K562 (cell line): Measurements from ENCODE around the gene ACER3. TPM values are rescaled to one million over a fixed set of nuclear protein-coding genes. Genes with fewer than 3 reads are reported as not detected.

ENCODE experiments used
- DEAF1 ChIP-seq: fragments of 450-650 bp; formaldehyde crosslinking; IDR thresholded peaks from 2 replicates; pipeline ENCODE4 v1.4.0; 2020; ENCODE audit warnings: mild to moderate bottlenecking, moderate library complexity
- E2F3 ChIP-seq: fragments of 250-450 bp; sonication (Bioruptor Pico); IDR thresholded peaks from 2 replicates; pipeline ENCODE4 v1.4.0; 2020; ENCODE audit warnings: mild to moderate bottlenecking
- ESRRB ChIP-seq: fragments of 250-450 bp; sonication (Bioruptor Pico); IDR thresholded peaks from 2 replicates; pipeline ENCODE4 v1.5.0; 2020; ENCODE audit warnings: mild to moderate bottlenecking, moderate library complexity, borderline replicate concordance
- HBP1 ChIP-seq: fragments of 450-650 bp; formaldehyde crosslinking; IDR thresholded peaks from 2 replicates; pipeline ENCODE4 v1.4.0; 2022; ENCODE audit warnings: missing genetic modification characterization
- NELFE ChIP-seq: IDR thresholded peaks from 2 replicates; pipeline ENCODE4 v1.6.1; 2011; ENCODE audit warnings: mild to moderate bottlenecking; ENCODE audit not compliant: insufficient read depth, insufficient read length
- PKNOX1 ChIP-seq: fragments of 450-650 bp; IDR thresholded peaks from 2 replicates; pipeline ENCODE4 v1.6.1; 2016
- POLR2A ChIP-seq: fragments of 450-650 bp; conservative IDR thresholded peaks from 2 replicates; pipeline ENCODE4 v1.6.1; 2016
- POLR2H ChIP-seq: IDR thresholded peaks from 2 replicates; pipeline ENCODE4 v1.6.1; 2016; ENCODE audit warnings: missing genetic modification characterization, low read depth, mild to moderate bottlenecking, control low read depth, missing compliant biosample characterization, moderate library complexity
- PRPF4 ChIP-seq: fragments of 200-400 bp; formaldehyde crosslinking; IDR thresholded peaks from one replicate; pipeline ENCODE4 v1.6.1; 2017; ENCODE audit warnings: low read length, low read depth, mild to moderate bottlenecking; ENCODE audit not compliant: insufficient read depth, poor library complexity, severe bottlenecking
- PTTG1 ChIP-seq: fragments of 450-650 bp; IDR thresholded peaks from 2 replicates; pipeline ENCODE4 v1.6.1; 2016; ENCODE audit warnings: low read depth, mild to moderate bottlenecking, missing genetic modification characterization, missing compliant biosample characterization
- RBM25 ChIP-seq: fragments of 200-400 bp; formaldehyde crosslinking; IDR thresholded peaks from 2 replicates; pipeline ENCODE4 v1.6.1; 2018; ENCODE audit warnings: low read length, low read depth, moderate library complexity; ENCODE audit not compliant: severe bottlenecking
- SIN3B ChIP-seq: fragments of 450-650 bp; IDR thresholded peaks from 2 replicates; pipeline ENCODE4 v1.6.1; 2017; ENCODE audit warnings: low read depth, mild to moderate bottlenecking, moderate library complexity
- SP1 ChIP-seq: sonication (generic); formaldehyde crosslinking; IDR thresholded peaks from 2 replicates; pipeline ENCODE4 v1.8.1; 2022; ENCODE audit warnings: mild to moderate bottlenecking, missing genetic modification reagents
- TEAD1 ChIP-seq, 2 experiments: fragments of 450-650 bp in 1 of 2; sonication (generic) in 1 of 2; formaldehyde crosslinking; IDR thresholded peaks; 2 replicates each; pipeline versions ENCODE4 v1.4.0 to v1.8.0; 2020 to 2022; ENCODE audit warnings: mild to moderate bottlenecking in 2 of 2, missing genetic modification reagents in 1 of 2
- ZFX ChIP-seq: sonication (generic); formaldehyde crosslinking; IDR thresholded peaks from 2 replicates; pipeline ENCODE4 v1.8.0; 2022; ENCODE audit warnings: mild to moderate bottlenecking, missing genetic modification reagents, moderate library complexity
- ZNF140 ChIP-seq: fragments of 250-450 bp; sonication (Bioruptor Pico); IDR thresholded peaks from 2 replicates; pipeline ENCODE4 v1.8.0; 2021; ENCODE audit warnings: moderate library complexity, mild to moderate bottlenecking, inconsistent platforms
- ZSCAN32 ChIP-seq: fragments of 450-650 bp; formaldehyde crosslinking; IDR thresholded peaks from 2 replicates; pipeline ENCODE4 v1.4.0; 2020; ENCODE audit warnings: mild to moderate bottlenecking, moderate library complexity
- polyA plus RNA-seq, 8 experiments: library from polyadenylated mRNA; depleted of rRNA in 4 of 8; stranded (reverse) in 5 of 8; unstranded in 3 of 8; fragments of >200 nt; fragmentation: Nextera tagmentation in 2 of 8; fragmentation: Illumina TruSeq in 1 of 8; extraction: Ambion mirVana in 2 of 8; extraction: Trizol in 1 of 8; gene quantifications; 2 replicates each; pipeline versions ENCODE4 v1.2.1 to v1.2.3, GENCODE V29; 2011 to 2014; ENCODE audit warnings: inconsistent platforms in 1 of 8, missing spikeins in 1 of 8
- total RNA-seq, 7 experiments: library from RNA; depleted of rRNA in 6 of 7; stranded (reverse); fragments of >200 nt in 6 of 7; fragmentation: Illumina TruSeq in 2 of 7; extraction: Trizol in 2 of 7; gene quantifications; 2 replicates each; pipeline versions ENCODE4 v1.2.1 to v1.2.3, GENCODE V29; 2011 to 2021; ENCODE audit warnings: low replicate concordance in 1 of 7
- TF ChIP-seq, protein P1 (sequence below): fragments of 250-450 bp; sonication (Bioruptor Pico); IDR thresholded peaks from 2 replicates; pipeline ENCODE4 v1.4.0; 2020
- TF ChIP-seq, protein P2 (sequence below): fragments of 450-650 bp; formaldehyde crosslinking; conservative IDR thresholded peaks from 2 replicates; pipeline ENCODE4 v1.4.0; 2022; ENCODE audit warnings: mild to moderate bottlenecking, missing genetic modification characterization
- TF ChIP-seq, protein P3 (sequence below): fragments of 450-650 bp; IDR thresholded peaks from 2 replicates; pipeline ENCODE4 v1.6.1; 2016; ENCODE audit warnings: missing biosample characterization, missing genetic modification characterization

ACER3 gene
- total and polyA plus RNA-seq, 9 of the 15 experiments (the other 6 are each of a cell fraction or from before 2014, with no cell fraction given), result 2.0 to 23.8 (median 9.5) TPM

DNA sequence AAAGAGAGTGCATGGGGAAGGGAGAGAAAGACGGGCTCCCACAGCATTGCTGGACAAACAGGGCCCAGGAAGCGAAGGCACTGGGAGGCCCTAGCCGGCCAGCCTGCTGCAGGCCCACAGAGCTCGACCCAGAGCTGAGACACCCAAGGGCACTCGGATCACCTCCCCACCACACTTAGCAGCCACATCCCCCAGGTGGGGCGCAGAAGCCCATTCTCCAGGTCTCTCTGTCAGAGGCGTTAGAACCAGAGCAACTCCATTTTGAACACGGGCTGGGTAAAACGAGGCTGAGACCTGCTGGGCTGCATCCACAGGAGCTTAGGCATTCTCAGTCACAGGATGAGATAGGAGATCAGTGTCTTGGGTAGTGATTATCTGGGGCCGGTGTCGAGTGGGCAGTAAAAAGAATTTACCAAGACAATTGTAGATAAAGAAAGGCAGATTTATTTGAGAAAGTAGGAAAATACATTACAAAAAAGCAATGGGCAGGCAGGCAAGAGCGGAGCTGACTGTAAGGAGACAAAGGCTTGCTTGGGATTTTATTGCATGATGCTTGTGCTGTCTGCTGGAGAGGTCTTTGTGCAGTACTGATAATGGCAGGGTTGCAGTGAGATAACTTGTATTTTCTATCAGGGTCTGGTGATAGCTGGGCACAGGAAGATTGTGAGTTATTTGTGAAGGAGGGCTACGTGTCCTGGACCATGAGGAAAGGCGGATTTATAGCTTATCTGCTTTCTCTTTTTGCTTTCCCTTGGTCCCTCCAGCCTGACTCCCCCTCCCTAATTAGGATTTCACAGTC, 192.7 kb downstream of the ACER3 start (continued):
- TF ChIP-seq, protein P1, sequence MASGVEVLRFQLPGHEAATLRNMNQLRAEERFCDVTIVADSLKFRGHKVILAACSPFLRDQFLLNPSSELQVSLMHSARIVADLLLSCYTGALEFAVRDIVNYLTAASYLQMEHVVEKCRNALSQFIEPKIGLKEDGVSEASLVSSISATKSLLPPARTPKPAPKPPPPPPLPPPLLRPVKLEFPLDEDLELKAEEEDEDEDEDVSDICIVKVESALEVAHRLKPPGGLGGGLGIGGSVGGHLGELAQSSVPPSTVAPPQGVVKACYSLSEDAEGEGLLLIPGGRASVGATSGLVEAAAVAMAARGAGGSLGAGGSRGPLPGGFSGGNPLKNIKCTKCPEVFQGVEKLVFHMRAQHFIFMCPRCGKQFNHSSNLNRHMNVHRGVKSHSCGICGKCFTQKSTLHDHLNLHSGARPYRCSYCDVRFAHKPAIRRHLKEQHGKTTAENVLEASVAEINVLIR (CRISPR knock-in tag), result no peak
- TF ChIP-seq PRPF4 (no peak), PKNOX1 (no peak), PTTG1 (peak; percentile 85), ESRRB (CRISPR knock-in tag) (no peak; the same call in 1 of the 2 replicates), RBM25 (no peak), HBP1 (CRISPR knock-in tag) (no peak), POLR2A (no peak), E2F3 (peak; percentile 76), SP1 (CRISPR knock-in tag) (no peak), NELFE (no peak), TEAD1 (CRISPR knock-in tag; IDR thresholded peaks at IDR 0.05) (peak in 1 of 2 experiments; percentile 81; a peak in 2 of 4 replicates), ZNF140 (CRISPR knock-in tag) (no peak), POLR2H (tag) (no peak), DEAF1 (CRISPR knock-in tag) (no peak), SIN3B (no peak), ZSCAN32 (CRISPR knock-in tag) (0 out of 2 replicates have a peak, but pooled peaks have one; percentile 53), ZFX (CRISPR knock-in tag) (no peak)
- TF ChIP-seq, protein P2, sequence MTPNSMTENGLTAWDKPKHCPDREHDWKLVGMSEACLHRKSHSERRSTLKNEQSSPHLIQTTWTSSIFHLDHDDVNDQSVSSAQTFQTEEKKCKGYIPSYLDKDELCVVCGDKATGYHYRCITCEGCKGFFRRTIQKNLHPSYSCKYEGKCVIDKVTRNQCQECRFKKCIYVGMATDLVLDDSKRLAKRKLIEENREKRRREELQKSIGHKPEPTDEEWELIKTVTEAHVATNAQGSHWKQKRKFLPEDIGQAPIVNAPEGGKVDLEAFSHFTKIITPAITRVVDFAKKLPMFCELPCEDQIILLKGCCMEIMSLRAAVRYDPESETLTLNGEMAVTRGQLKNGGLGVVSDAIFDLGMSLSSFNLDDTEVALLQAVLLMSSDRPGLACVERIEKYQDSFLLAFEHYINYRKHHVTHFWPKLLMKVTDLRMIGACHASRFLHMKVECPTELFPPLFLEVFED (CRISPR knock-in tag), result no peak
- TF ChIP-seq, protein P3, sequence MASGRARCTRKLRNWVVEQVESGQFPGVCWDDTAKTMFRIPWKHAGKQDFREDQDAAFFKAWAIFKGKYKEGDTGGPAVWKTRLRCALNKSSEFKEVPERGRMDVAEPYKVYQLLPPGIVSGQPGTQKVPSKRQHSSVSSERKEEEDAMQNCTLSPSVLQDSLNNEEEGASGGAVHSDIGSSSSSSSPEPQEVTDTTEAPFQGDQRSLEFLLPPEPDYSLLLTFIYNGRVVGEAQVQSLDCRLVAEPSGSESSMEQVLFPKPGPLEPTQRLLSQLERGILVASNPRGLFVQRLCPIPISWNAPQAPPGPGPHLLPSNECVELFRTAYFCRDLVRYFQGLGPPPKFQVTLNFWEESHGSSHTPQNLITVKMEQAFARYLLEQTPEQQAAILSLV, result peak; percentile 53; the same call in 1 of the 2 replicates
